Measurements from ENCODE around the gene GFPT1. TPM values are rescaled to one million over a fixed set of nuclear protein-coding genes. Genes with fewer than 3 reads are reported as not detected.

Gene GFPT1
- polyA plus RNA-seq, 3 donors = 3.6 to 4.5 (median 3.7) TPM

DNA sequence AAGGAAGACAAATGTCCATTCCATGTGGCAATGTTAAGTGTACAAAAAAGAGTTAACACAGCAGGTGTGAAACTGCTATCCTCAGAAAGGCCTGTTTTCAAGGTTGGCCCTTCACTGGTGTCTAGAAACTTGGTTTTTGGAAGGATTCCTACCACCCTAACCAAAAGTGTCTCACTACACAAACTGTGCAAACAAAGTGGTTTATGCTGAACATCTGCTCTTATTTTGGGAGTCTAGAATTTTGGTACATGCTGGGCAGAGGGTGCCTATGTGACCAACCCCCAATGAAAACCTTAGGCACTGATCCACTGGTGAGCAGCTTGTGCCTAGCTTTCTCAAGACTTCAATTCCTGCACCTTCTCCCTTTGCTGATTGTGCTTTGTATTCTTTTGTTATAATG lies 14.3 kb downstream of the GFPT1 start:
- Mint-ChIP-seq H3K4me1 (peaks cover 3% of the 10 kb centered on the region), H3K9me3 (no peaks in the 10 kb centered on the region), H3K27me3 (ENCODE audit: low read depth in 3 of 3) (peaks cover 0 to 1% (median 0%) of the 10 kb centered on the region in 3 donors), H3K36me3 (peaks cover 46 to 63% of the 10 kb centered on the region in 2 donors), H3K4me3 (no peak overlapping the region), H3K27ac (peak overlapping the region in 2 of 7 donors; percentile 13 to 55)
- no peak overlapping the region for H3K4me2 ChIP-seq (replicated peaks; ENCODE audit: extremely low read depth, low read length, poor library complexity, severe bottlenecking)
- intact Hi-C loops (cut with micrococcal nuclease) = no loop called here
- H3K79me2 ChIP-seq (ENCODE audit: insufficient read depth, low read length) = peaks cover 51% of the 10 kb centered on the region
- H3K9me3 ChIP-seq (replicated peaks in 1 of 2; ENCODE audit: control insufficient read depth in 1 of 2, insufficient read depth in 1 of 2, low read length in 2 of 2) = no peaks in the 10 kb centered on the region
- no peak overlapping the region for H3K9ac ChIP-seq (ENCODE audit: insufficient read depth, low read length, poor library complexity, severe bottlenecking)
- peaks cover 44 to 54% of the 10 kb centered on the region in 2 donors for H3K36me3 ChIP-seq (replicated peaks in 1 of 2; ENCODE audit: control insufficient read depth in 1 of 2, insufficient read depth in 2 of 2, low read length in 2 of 2)
- H3K27ac ChIP-seq (ENCODE audit: low read depth in 1 of 2, low read length in 2 of 2) = peak overlapping the region in 1 of 2 donors; percentile 42
- TF ChIP-seq, protein P1, sequence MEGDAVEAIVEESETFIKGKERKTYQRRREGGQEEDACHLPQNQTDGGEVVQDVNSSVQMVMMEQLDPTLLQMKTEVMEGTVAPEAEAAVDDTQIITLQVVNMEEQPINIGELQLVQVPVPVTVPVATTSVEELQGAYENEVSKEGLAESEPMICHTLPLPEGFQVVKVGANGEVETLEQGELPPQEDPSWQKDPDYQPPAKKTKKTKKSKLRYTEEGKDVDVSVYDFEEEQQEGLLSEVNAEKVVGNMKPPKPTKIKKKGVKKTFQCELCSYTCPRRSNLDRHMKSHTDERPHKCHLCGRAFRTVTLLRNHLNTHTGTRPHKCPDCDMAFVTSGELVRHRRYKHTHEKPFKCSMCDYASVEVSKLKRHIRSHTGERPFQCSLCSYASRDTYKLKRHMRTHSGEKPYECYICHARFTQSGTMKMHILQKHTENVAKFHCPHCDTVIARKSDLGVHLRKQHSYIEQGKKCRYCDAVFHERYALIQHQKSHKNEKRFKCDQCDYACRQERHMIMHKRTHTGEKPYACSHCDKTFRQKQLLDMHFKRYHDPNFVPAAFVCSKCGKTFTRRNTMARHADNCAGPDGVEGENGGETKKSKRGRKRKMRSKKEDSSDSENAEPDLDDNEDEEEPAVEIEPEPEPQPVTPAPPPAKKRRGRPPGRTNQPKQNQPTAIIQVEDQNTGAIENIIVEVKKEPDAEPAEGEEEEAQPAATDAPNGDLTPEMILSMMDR (IDR thresholded peaks at IDR 0.05) = no peak
- no peaks in the 10 kb centered on the region for H3K27me3 ChIP-seq (ENCODE audit: control insufficient read depth in 2 of 2, insufficient read depth in 2 of 2, low read length in 2 of 2)
- no peak overlapping the region for H3K4me3 ChIP-seq (replicated peaks in 1 of 3; ENCODE audit: low read depth in 2 of 3, low read length in 3 of 3)
- H3K4me1 ChIP-seq (ENCODE audit: control insufficient read depth in 1 of 2, insufficient read depth in 2 of 2, low read length in 2 of 2) = no peaks in the 10 kb centered on the region
- no peak for DNase-seq
- H2AFZ ChIP-seq (ENCODE audit: insufficient read depth, low read depth, low read length, poor library complexity, severe bottlenecking) = no peak overlapping the region
- peaks cover 28% of the 10 kb centered on the region for H4K20me1 ChIP-seq (ENCODE audit: insufficient read depth, low read length)

GRCh38 chr2:69369802-69370201 lies 17.2 kb downstream of the GFPT1 start:
- H3K36me3 ChIP-seq (replicated peaks in 1 of 2; ENCODE audit: control insufficient read depth in 1 of 2, insufficient read depth in 2 of 2, low read length in 2 of 2) = peaks cover 69 to 83% of the 10 kb centered on the region in 2 donors
- Mint-ChIP-seq H3K27me3 (ENCODE audit: low read depth in 3 of 3) (no peaks in the 10 kb centered on the region), H3K9me3 (no peaks in the 10 kb centered on the region), H3K4me1 (peaks cover 3% of the 10 kb centered on the region), H3K36me3 (peaks cover 64 to 75% of the 10 kb centered on the region in 2 donors), H3K27ac (peak overlapping the region in 2 of 7 donors; percentile 23 to 57), H3K4me3 (no peak overlapping the region)
- no peaks in the 10 kb centered on the region for H3K9me3 ChIP-seq (replicated peaks in 1 of 2; ENCODE audit: control insufficient read depth in 1 of 2, insufficient read depth in 1 of 2, low read length in 2 of 2)
- TF ChIP-seq, protein P1 (IDR thresholded peaks at IDR 0.05) = no peak
- no peak overlapping the region for H2AFZ ChIP-seq (ENCODE audit: insufficient read depth, low read depth, low read length, poor library complexity, severe bottlenecking)
- peaks cover 4% of the 10 kb centered on the region for H4K20me1 ChIP-seq (ENCODE audit: insufficient read depth, low read length)
- peaks cover 21% of the 10 kb centered on the region for H3K79me2 ChIP-seq (ENCODE audit: insufficient read depth, low read length)
- H3K9ac ChIP-seq (ENCODE audit: insufficient read depth, low read length, poor library complexity, severe bottlenecking) = no peak overlapping the region
- H3K4me2 ChIP-seq (replicated peaks; ENCODE audit: extremely low read depth, low read length, poor library complexity, severe bottlenecking) = no peak overlapping the region
- no peak overlapping the region for H3K27ac ChIP-seq (ENCODE audit: low read depth in 1 of 2, low read length in 2 of 2)
- no peaks in the 10 kb centered on the region for H3K27me3 ChIP-seq (ENCODE audit: control insufficient read depth in 2 of 2, insufficient read depth in 2 of 2, low read length in 2 of 2)
- no peaks in the 10 kb centered on the region for H3K4me1 ChIP-seq (ENCODE audit: control insufficient read depth in 1 of 2, insufficient read depth in 2 of 2, low read length in 2 of 2)
- intact Hi-C loops (cut with micrococcal nuclease) = no loop called here
- H3K4me3 ChIP-seq (replicated peaks in 1 of 3; ENCODE audit: low read depth in 2 of 3, low read length in 3 of 3) = no peak overlapping the region
- no CpG with 5 or more reads among the region's 1 CpG for WGBS (ENCODE audit: insufficient coverage)
- no peak for DNase-seq
